Motor neuron (in vitro differentiated cells): ENCODE results near the gene KIF15. TPM values are rescaled to one million over a fixed set of nuclear protein-coding genes. Genes with fewer than 3 reads are reported as not detected.
"Not testable (repeated sequence)": the region's sequence is repeated elsewhere in the genome, so short reads cannot be mapped to it uniquely, and the experiment has no call there.

Experiments used
- ATAC-seq, 8 experiments: fragments of 200-7000 bp; cut with Tn5 transposase; replicated peaks in 6 of 8; 2 replicates each; pipeline ENCODE4 v1.8.0; 2021; ENCODE audit warnings: mild to moderate bottlenecking in 8 of 8, moderate library complexity in 8 of 8
- H3K27ac ChIP-seq, 2 donors: fragments of 250-450 bp; sonication (Bioruptor Pico); 2 replicates each; pipeline ENCODE4 v1.9.0; 2021; ENCODE audit warnings: antibody characterized with exemption in 2 of 2, mild to moderate bottlenecking in 2 of 2, moderate library complexity in 1 of 2
- H3K4me1 ChIP-seq, 2 donors: fragments of 250-450 bp; sonication (Bioruptor Pico); replicated peaks in 1 of 2; 2 replicates each; pipeline ENCODE4 v1.6.1; 2021; ENCODE audit warnings: antibody characterized with exemption in 2 of 2, mild to moderate bottlenecking in 2 of 2, moderate library complexity in 1 of 2
- H3K4me3 ChIP-seq, 5 donors: fragments of 250-450 bp; sonication (Bioruptor Pico); 2 replicates each; pipeline ENCODE4 v1.9.0; 2021; ENCODE audit warnings: antibody characterized with exemption in 5 of 5, mild to moderate bottlenecking in 5 of 5, moderate library complexity in 4 of 5
- WGBS, 10 experiments: fragments of 450-650 bp; shearing (Covaris generic); methylation state at CpG; one replicate each; pipeline ENCODE4 v1.0.0; 2022; 5-methylcytosine and 5-hydroxymethylcytosine counted together
- in situ Hi-C, 9 experiments: fragments of 400-800 bp; cut with MboI; loops; one replicate each; pipeline ENCODE4 v1.15.0; 2021; ENCODE audit warnings: low sequenced_read_pairs in 9 of 9, low pct_unique_long_range_greater_than_20kb in 2 of 9; ENCODE audit not compliant: unreplicated experiment in 9 of 9
- total RNA-seq, 8 experiments: library from RNA; unstranded; fragments of 300-600 nt; gene quantifications; 2 replicates each; pipeline versions ENCODE4 v1.2.3 to v1.2.4, GENCODE V29; 2022

Gene KIF15
- total RNA-seq, 8 experiments from 2014 or later = 0.10 to 28.6 (median 2.4) TPM

- H3K4me3 ChIP-seq = no peak overlapping the region
- H3K27ac ChIP-seq = no peak overlapping the region
- H3K4me1 ChIP-seq = no peaks in the 10 kb centered on the region
- in situ Hi-C loops = no loop called here
- no peak for ATAC-seq
- WGBS, 10 experiments = 80 to 100% (median 100%) methylated on average over 1 to 2 of the region's 2 CpGs; no CpG with 5 or more reads in 2 of the 10 experiments
Measured at GRCh38 chr3:44832965-44833364, 71.4 kb downstream of the KIF15 start.

- ATAC-seq = peak in 2 of 8 experiments; percentile 10 to 16
- 83 to 100% (median 90%) methylated on average over 1 to 7 of the region's 7 CpGs; no CpG with 5 or more reads in 3 of the 10 experiments for WGBS, 10 experiments
- Histone ChIP-seq H3K4me1 (no peaks in the 10 kb centered on the region), H3K4me3 (no peak overlapping the region), H3K27ac (no peak overlapping the region)
- in situ Hi-C loops = no loop called here
Measured at GRCh38 chr3:44833394-44833793, 71.8 kb downstream of the KIF15 start.

- WGBS, 10 experiments = 90 to 100% (median 100%) methylated on average over 1 to 3 of the region's 3 CpGs; no CpG with 5 or more reads in 1 of the 10 experiments
- Histone ChIP-seq H3K27ac (no peak overlapping the region), H3K4me1 (no peaks in the 10 kb centered on the region), H3K4me3 (no peak overlapping the region)
- in situ Hi-C loops = no loop called here
- no peak for ATAC-seq
Measured at GRCh38 chr3:44835684-44836083, 74.1 kb downstream of the KIF15 start.

GRCh38 chr3:44842376-44842775 lies 80.8 kb downstream of the KIF15 start:
- Histone ChIP-seq H3K4me1 (peaks cover 0 to 5% of the 10 kb centered on the region in 2 donors), H3K27ac (no peak overlapping the region), H3K4me3 (no peak overlapping the region)
- no peak for ATAC-seq
- WGBS, 10 experiments = 44 to 100% (median 90%) methylated on average over 1 to 2 of the region's 2 CpGs; no CpG with 5 or more reads in 2 of the 10 experiments
- in situ Hi-C loops = no loop called here

- H3K27ac ChIP-seq = no peak overlapping the region
- in situ Hi-C loops = no loop called here
- H3K4me3 ChIP-seq = no peak overlapping the region
- H3K4me1 ChIP-seq = peaks cover 0 to 5% of the 10 kb centered on the region in 2 donors
- whole genome bisulfite sequencing, 10 experiments = 49 to 100% (median 85%) methylated on average over 2 to 7 of the region's 7 CpGs
- ATAC-seq = peak in 6 of 8 experiments; percentile 33 to 98 (median 64)
Measured at GRCh38 chr3:44845528-44846520, 84.2 kb downstream of the KIF15 start.

GRCh38 chr3:44848634-44849033 lies 87.0 kb downstream of the KIF15 start:
- in situ Hi-C loops = no loop called here
- Histone ChIP-seq H3K4me3 (no peak overlapping the region), H3K4me1 (peaks cover 0 to 5% of the 10 kb centered on the region in 2 donors), H3K27ac (no peak overlapping the region)
- ATAC-seq = no peak
- WGBS, 10 experiments = 57 to 100% (median 89%) methylated on average over 1 of the region's 1 CpG; no CpG with 5 or more reads in 2 of the 10 experiments

DNA sequence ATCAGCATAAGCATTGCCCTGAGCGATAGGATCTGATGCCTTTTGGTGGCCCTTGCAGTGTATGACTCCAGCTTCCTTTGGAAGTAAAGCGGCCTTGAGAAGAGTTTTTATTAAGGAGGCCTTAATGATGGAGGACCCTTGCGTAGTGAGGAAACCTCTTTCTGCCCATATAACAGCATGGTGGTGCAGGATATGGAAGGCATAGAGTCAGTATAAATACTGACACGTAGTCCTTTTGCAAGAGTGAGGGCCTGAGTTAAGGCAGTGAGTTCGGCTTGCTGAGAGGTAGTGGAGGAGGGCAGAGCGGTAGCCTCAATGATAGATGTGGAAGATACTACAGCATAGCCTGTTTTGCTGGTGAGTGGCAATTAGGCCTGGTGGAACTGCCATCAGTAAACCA lies 95.1 kb downstream of the KIF15 start:
- 86 to 100% (median 92%) methylated on average over 2 to 5 of the region's 6 CpGs; no CpG with 5 or more reads in 3 of the 10 experiments for WGBS, 10 experiments
- H3K4me1 ChIP-seq, ATAC-seq, H3K4me3 ChIP-seq, in situ Hi-C loops, H3K27ac ChIP-seq: not testable (repeated sequence)

GRCh38 chr3:44860117-44860516 lies 98.5 kb downstream of the KIF15 start:
- in situ Hi-C loops = no loop called here
- no peak overlapping the region for H3K27ac ChIP-seq
- no peak for ATAC-seq
- peaks cover 9% of the 10 kb centered on the region in 2 donors for H3K4me1 ChIP-seq
- 93 to 100% (median 100%) methylated on average over 2 to 3 of the region's 4 CpGs; no CpG with 5 or more reads in 4 of the 10 experiments for WGBS, 10 experiments
- no peak overlapping the region for H3K4me3 ChIP-seq

DNA sequence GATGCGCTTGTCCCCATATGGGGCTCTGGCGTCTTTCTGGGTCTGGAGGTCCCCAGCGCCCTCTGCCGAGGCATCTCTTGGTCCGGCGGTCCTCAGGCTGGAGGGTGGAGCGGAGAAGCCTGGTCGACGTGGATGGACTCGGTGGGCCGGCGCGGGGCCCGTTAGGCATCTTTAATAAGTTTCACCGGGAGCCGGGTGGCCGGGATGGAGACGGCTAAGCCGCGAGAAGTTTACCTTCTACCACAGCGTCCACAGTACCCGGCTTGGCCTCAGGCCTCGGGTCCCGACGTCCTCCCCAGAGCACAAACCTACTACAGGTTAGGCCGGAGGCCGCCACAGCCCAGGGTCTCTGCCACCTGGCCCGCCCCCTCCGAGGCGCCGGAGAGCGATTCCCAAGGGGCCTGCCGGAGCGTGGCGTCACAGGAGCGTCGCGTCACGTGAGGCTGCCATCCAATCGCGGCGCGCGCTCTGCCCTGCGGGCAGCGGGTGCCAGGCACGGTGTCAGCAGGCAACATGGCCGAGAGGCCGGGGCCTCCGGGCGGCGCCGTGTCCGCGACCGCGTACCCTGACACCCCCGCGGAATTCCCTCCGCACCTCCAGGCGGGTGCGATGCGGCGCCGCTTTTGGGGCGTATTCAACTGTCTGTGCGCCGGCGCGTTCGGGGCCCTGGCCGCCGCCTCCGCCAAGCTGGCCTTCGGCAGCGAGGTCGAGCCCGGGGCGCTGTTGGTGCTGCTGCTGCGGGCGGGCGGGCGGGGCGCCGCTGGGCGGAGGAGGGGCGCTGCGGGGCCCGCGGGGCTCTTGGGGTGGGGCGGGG lies 100.0 kb downstream of the KIF15 start, which contains the start of gene TMEM42:
Gene TMEM42, plus strand, starts transcription at position 501 of the 814 bp plus-strand sequence. Its CDS starts 13 bp downstream, at position 514.
- in situ Hi-C loops = no loop called here
- ATAC-seq = peak; percentile 86 to 97 (median 94)
- WGBS, 10 experiments = 0 to 20% (median 7%) methylated on average over 2 to 11 of the region's 91 CpGs; no CpG with 5 or more reads in 5 of the 10 experiments
- Histone ChIP-seq H3K4me3 (peak within 1 kb of the TSS; percentile 44 to 96 (median 60)), H3K4me1 (peaks cover 9% of the 10 kb centered on the region in 2 donors), H3K27ac (peak within 1 kb of the TSS; percentile 88 to 91)

- H3K4me1 ChIP-seq = peaks cover 9% of the 10 kb centered on the region in 2 donors
- in situ Hi-C loops = no loop called here
- ATAC-seq = peak; percentile 23 to 45 (median 36)
- H3K4me3 ChIP-seq = peak overlapping the region; percentile 44 to 96 (median 60)
- 10 to 25% methylated on average over 2 to 3 of the region's 25 CpGs; no CpG with 5 or more reads in 8 of the 10 experiments for WGBS, 10 experiments
- peak overlapping the region; percentile 88 to 91 for H3K27ac ChIP-seq
Measured at GRCh38 chr3:44862226-44862637, 100.6 kb downstream of the KIF15 start.

DNA sequence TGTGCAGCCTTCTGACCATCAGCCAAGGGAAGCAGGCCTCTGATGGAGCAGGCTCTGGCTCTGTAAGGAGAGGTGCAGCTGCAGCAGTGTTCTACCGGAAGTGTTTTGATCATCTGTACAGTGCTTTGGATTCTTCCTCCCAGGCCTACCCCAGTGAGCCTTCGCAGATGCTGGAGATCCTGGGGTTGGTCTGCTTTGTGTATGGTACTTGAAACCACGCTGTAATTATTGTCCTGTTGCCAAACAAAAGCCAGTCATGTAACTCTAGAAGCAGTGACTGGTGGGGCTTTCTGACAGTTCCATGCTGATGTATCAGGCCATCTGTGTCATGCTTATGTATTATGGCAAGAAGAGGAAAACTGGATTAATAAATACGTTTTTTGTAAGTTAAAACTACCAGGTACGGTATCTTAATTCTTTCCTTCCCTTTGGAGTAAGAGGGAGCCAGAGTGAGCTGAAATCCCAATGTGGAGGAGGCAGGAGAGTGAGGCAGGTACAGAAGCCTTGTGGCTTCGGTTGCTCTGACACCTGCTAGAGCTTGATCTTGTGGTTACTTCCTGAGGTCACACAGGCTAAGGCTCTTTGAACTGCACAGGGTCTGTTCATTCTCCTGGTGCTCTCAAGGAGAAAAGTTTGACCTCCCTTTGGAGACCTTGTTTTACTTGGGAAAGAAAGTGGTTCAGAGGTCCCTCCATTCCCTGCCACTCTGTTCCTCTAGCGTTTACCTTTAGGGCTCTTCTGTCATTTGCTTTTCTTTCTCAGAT lies 103.9 kb downstream of the KIF15 start:
- WGBS, 10 experiments = 77 to 100% (median 91%) methylated on average over 2 to 5 of the region's 7 CpGs
- Histone ChIP-seq H3K27ac (no peak overlapping the region), H3K4me1 (peaks cover 9% of the 10 kb centered on the region in 2 donors), H3K4me3 (no peak overlapping the region)
- no peak for ATAC-seq
- in situ Hi-C loops = no loop called here

- Histone ChIP-seq H3K27ac (no peak overlapping the region), H3K4me3 (no peak overlapping the region), H3K4me1 (peaks cover 4 to 5% of the 10 kb centered on the region in 2 donors)
- no peak for ATAC-seq
- in situ Hi-C loops = no loop called here
- WGBS, 10 experiments = 78 to 98% (median 94%) methylated on average over 2 to 7 of the region's 7 CpGs
Measured at GRCh38 chr3:44867421-44868111, 106.0 kb downstream of the KIF15 start.
